Amniotic stem cell (primary cell): ENCODE results near the gene HDAC8.
A peak's percentile ranks its signal among the peaks of the same experiment; 100 is the strongest.
"Not testable (repeated sequence)": the region's sequence is repeated elsewhere in the genome, so short reads cannot be mapped to it uniquely, and the experiment has no call there.

Experiments
- DNase-seq: peaks from one replicate; lab custom pipeline; 2025; lab: John Stamatoyannopoulos, UW

HDAC8 gene

GRCh38 chrX:72461288-72461687 lies 111.4 kb downstream of the HDAC8 start:
- no peak for DNase-seq

- no peak for DNase-seq
These were observed 111.9 kb downstream of the HDAC8 start for GRCh38 chrX:72460715-72461114.

GRCh38 chrX:72449034-72449433 lies 123.6 kb downstream of the HDAC8 start:
- DNase-seq = not testable (repeated sequence)

- DNase-seq = not testable (repeated sequence)
These were observed 131.9 kb downstream of the HDAC8 start for GRCh38 chrX:72440764-72441163.

GRCh38 chrX:72436010-72436409 lies 136.6 kb downstream of the HDAC8 start:
- DNase-seq = no peak

GRCh38 chrX:72430405-72430968 lies 142.2 kb downstream of the HDAC8 start:
- DNase-seq = no peak

- DNase-seq = no peak
These were observed 150.8 kb downstream of the HDAC8 start for GRCh38 chrX:72421797-72422196.

GRCh38 chrX:72409993-72410392 lies 162.7 kb downstream of the HDAC8 start:
- no peak for DNase-seq

- no peak for DNase-seq
These were observed 163.8 kb downstream of the HDAC8 start for GRCh38 chrX:72408885-72409284.

- not testable (repeated sequence) for DNase-seq
These were observed 167.5 kb downstream of the HDAC8 start for GRCh38 chrX:72405136-72405535.

GRCh38 chrX:72402614-72403013 lies 170.0 kb downstream of the HDAC8 start:
- DNase-seq = no peak

GRCh38 chrX:72399816-72400215 lies 172.8 kb downstream of the HDAC8 start:
- no peak for DNase-seq

- DNase-seq = no peak
These were observed 176.5 kb downstream of the HDAC8 start for GRCh38 chrX:72396117-72396516.

- DNase-seq = no peak
These were observed 177.4 kb downstream of the HDAC8 start for GRCh38 chrX:72395237-72395636.

- peak; percentile 0 for DNase-seq
These were observed 178.0 kb downstream of the HDAC8 start for GRCh38 chrX:72394518-72395170.

- DNase-seq = no peak
These were observed 178.7 kb downstream of the HDAC8 start for GRCh38 chrX:72393836-72394517.

GRCh38 chrX:72392816-72393800 lies 179.5 kb downstream of the HDAC8 start:
- no peak for DNase-seq

GRCh38 chrX:72392042-72392441 lies 180.6 kb downstream of the HDAC8 start:
- no peak for DNase-seq

- no peak for DNase-seq
These were observed 185.4 kb downstream of the HDAC8 start for GRCh38 chrX:72387247-72387646.

GRCh38 chrX:72382202-72382595 lies 190.4 kb downstream of the HDAC8 start:
- no peak for DNase-seq

GRCh38 chrX:72381439-72382201 lies 191.0 kb downstream of the HDAC8 start:
- DNase-seq = no peak
